Lung (tissue), 16 donors: ENCODE results near the gene PLP2. TPM values are rescaled to one million over a fixed set of nuclear protein-coding genes. Genes with fewer than 3 reads are reported as not detected.
A peak's percentile ranks its signal among the peaks of the same experiment; 100 is the strongest.
"Not testable (repeated sequence)": the region's sequence is repeated elsewhere in the genome, so short reads cannot be mapped to it uniquely, and the experiment has no call there.

Source experiments
- ATAC-seq: fragments of 200-7000 bp; cut with Tn5 transposase; one replicate; pipeline ENCODE4 v1.9.1; 2020; ENCODE audit warnings: moderate number of reproducible peaks; ENCODE audit not compliant: insufficient read depth, low FRiP score
- DNase-seq, 3 donors: peaks; one replicate each; pipeline ENCODE4 v3.0.0-alpha.2; 2013 to 2017
- H3K27ac ChIP-seq, 2 donors: one replicate each; pipeline ENCODE4 v1.5.1; 2013; ENCODE audit warnings: mild to moderate bottlenecking in 2 of 2, moderate library complexity in 2 of 2, control low read depth in 1 of 2, inconsistent platforms in 1 of 2, low read depth in 1 of 2, low read length in 1 of 2
- H3K27me3 ChIP-seq, 3 donors: one replicate each; pipeline ENCODE4 v1.5.1; 2013; ENCODE audit warnings: low read length in 2 of 3; ENCODE audit not compliant: control insufficient read depth in 3 of 3, insufficient read depth in 3 of 3
- H3K36me3 ChIP-seq, 4 donors: one replicate each; pipeline ENCODE4 v1.5.1; 2013; ENCODE audit warnings: low read length in 4 of 4, mild to moderate bottlenecking in 1 of 4, moderate library complexity in 1 of 4; ENCODE audit not compliant: control insufficient read depth in 4 of 4, insufficient read depth in 4 of 4
- H3K4me1 ChIP-seq, 5 donors: one replicate each; pipeline ENCODE4 v1.5.1; 2013; ENCODE audit warnings: low read length in 5 of 5, mild to moderate bottlenecking in 2 of 5, moderate library complexity in 1 of 5; ENCODE audit not compliant: control insufficient read depth in 5 of 5, insufficient read depth in 5 of 5
- H3K4me3 ChIP-seq: one replicate; pipeline ENCODE4 v1.5.1; 2013; ENCODE audit warnings: mild to moderate bottlenecking, control low read depth, moderate library complexity
- H3K9ac ChIP-seq, 2 donors: one replicate each; pipeline ENCODE4 v1.5.1; 2013; ENCODE audit warnings: low read length in 2 of 2, control low read depth in 1 of 2; ENCODE audit not compliant: insufficient read depth in 1 of 2
- H3K9me3 ChIP-seq, 4 donors: one replicate each; pipeline ENCODE4 v1.5.1; 2013; ENCODE audit warnings: low read length in 3 of 4, mild to moderate bottlenecking in 1 of 4, moderate library complexity in 1 of 4; ENCODE audit not compliant: control insufficient read depth in 4 of 4, insufficient read depth in 3 of 4
- CTCF ChIP-seq: IDR thresholded peaks from 2 replicates; pipeline ENCODE4 v1.5.1; 2012; ENCODE audit warnings: mild to moderate bottlenecking; ENCODE audit errors: control extremely low read depth, extremely low read depth
- WGBS, 2 donors: extraction: QIAGEN DNeasy Blood & Tissue Kit; methylation state at CpG; one replicate each; pipeline ENCODE4 v1.1.7; 2013; 5-methylcytosine and 5-hydroxymethylcytosine counted together
- long read RNA-seq, 5 donors: transcript quantifications; one replicate each; lab custom pipeline, GENCODE V29; 2026
- polyA plus RNA-seq, 2 donors: library from polyadenylated mRNA; stranded (reverse); fragments of 200-250 nt; gene quantifications; one replicate each; pipeline ENCODE4 v1.2.1, GENCODE V29; 2013
- total RNA-seq, 2 donors: library from RNA; depleted of rRNA in 1 of 2; stranded (reverse); fragments of >200 nt in 1 of 2; gene quantifications; one replicate each; pipeline ENCODE4 v1.2.1, GENCODE V29; 2014 to 2021
- donor health status: control.
- donor health status: control.
- donor health status: Bipolar disorder and iron deficiency.
- donor health status: healthy.
- donor health status: DM: yes; HTN: yes; CAD: no.

The PLP2 gene
- total RNA-seq (100 to 1,000 TPM in 1 of 2 donors, 1 to 10 TPM in 1; 8.9 to 181 TPM), polyA plus RNA-seq (100 to 1,000 TPM; 138 to 222 TPM)
- long read RNA-seq, donor 1, transcript PLP2-202 (5 exons, 1,079 nt), result major isoform, 29 of 50 reads
- long read RNA-seq, donor 1, partial matches to known transcripts, result 21 of 50 reads
- long read RNA-seq, donor 1, other reads (novel, unspliced or antisense), result 0 of 50 reads
- long read RNA-seq, donor 2, transcript PLP2-202 (5 exons, 1,079 nt), result major isoform, 7 of 8 reads
- long read RNA-seq, donor 2, partial matches to known transcripts, result 0 of 8 reads
- long read RNA-seq, donor 2, other reads (novel, unspliced or antisense), result 0 of 8 reads
- long read RNA-seq, donor 3, transcript PLP2-202 (5 exons, 1,079 nt), result major isoform, 29 of 29 reads
- long read RNA-seq, donor 3, partial matches to known transcripts, result 0 of 29 reads
- long read RNA-seq, donor 3, other reads (novel, unspliced or antisense), result 0 of 29 reads
- long read RNA-seq, donor 4, transcript PLP2-202 (5 exons, 1,079 nt), result major isoform, 13 of 14 reads
- long read RNA-seq, donor 4, partial matches to known transcripts, result 0 of 14 reads
- long read RNA-seq, donor 4, other reads (novel, unspliced or antisense), result 0 of 14 reads
- long read RNA-seq, donor 5, transcript PLP2-202 (5 exons, 1,079 nt), result major isoform, 43 of 51 reads
- long read RNA-seq, donor 5, partial matches to known transcripts, result 8 of 51 reads
- long read RNA-seq, donor 5, other reads (novel, unspliced or antisense), result 0 of 51 reads

- Histone ChIP-seq H3K9ac (no peak within 1 kb of the TSS), H3K27me3 (peaks cover 0 to 5% (median 4%) of the 10 kb centered on the region in 3 donors), H3K27ac (peak within 1 kb of the TSS; percentile 88), H3K36me3 (peaks cover 0 to 9% (median 3%) of the 10 kb centered on the region in 4 donors), H3K4me1 (peaks cover 0 to 3% (median 0%) of the 10 kb centered on the region in 5 donors), H3K9me3 (peaks cover 0 to 8% (median 1%) of the 10 kb centered on the region in 4 donors), H3K4me3 (peak within 1 kb of the TSS; percentile 28)
- WGBS, 2 donors, result 0 to 42% methylated on average over 30 to 46 of the region's 46 CpGs
- ATAC-seq, result peak; percentile 31
- no peak for DNase-seq
- TF ChIP-seq CTCF, result no peak
Observed at GRCh38 chrX:49171752-49172279, at the start of gene PLP2. Gene PLP2 (plus strand): TSS chrX:49171898. CDS start chrX:49172001, 103 bp downstream.

- Histone ChIP-seq H3K27me3 (no peaks in the 10 kb centered on the region), H3K36me3 (peaks cover 0 to 4% (median 2%) of the 10 kb centered on the region in 4 donors), H3K9ac (peak overlapping the region in 1 of 2 donors; percentile 92), H3K4me1 (no peaks in the 10 kb centered on the region), H3K27ac (no peak overlapping the region), H3K4me3 (no peak overlapping the region), H3K9me3 (peaks cover 0 to 8% (median 0%) of the 10 kb centered on the region in 4 donors)
- WGBS, 2 donors, result 79 to 88% methylated on average over 4 to 5 of the region's 5 CpGs
- ATAC-seq (no peak), DNase-seq (no peak)
- no peak for TF ChIP-seq CTCF
Observed at GRCh38 chrX:49122499-49122898, 49.2 kb upstream of the PLP2 start.

GRCh38 chrX:49127742-49128258, 43.9 kb upstream of the PLP2 start:
- H3K27ac ChIP-seq, H3K27me3 ChIP-seq, H3K9me3 ChIP-seq, H3K4me3 ChIP-seq, H3K9ac ChIP-seq, H3K4me1 ChIP-seq, ATAC-seq, DNase-seq, H3K36me3 ChIP-seq: not testable (repeated sequence)
- 54 to 78% methylated on average over 11 to 13 of the region's 13 CpGs for WGBS, 2 donors
